GM12878 (cell line): ENCODE measurements around the gene UBE2E2. TPM values are rescaled to one million over a fixed set of nuclear protein-coding genes. Genes with fewer than 3 reads are reported as not detected.

ENCODE experiments used
- ATAC-seq: fragments of 200-7000 bp; cut with Tn5 transposase; 3 replicates; pipeline ENCODE4 v1.9.1; 2020; ENCODE audit warnings: mild to moderate bottlenecking, moderate library complexity
- BruUV-seq: library from RNA; stranded (reverse); fragments of 400-500 nt; replicated peaks from 2 replicates; lab custom pipeline; 2021; lab: Mats Ljungman, UMichigan
- CTCF ChIA-PET: fragments of 300-600 bp; sonication (Branson Sonifier 250); formaldehyde crosslinking; extraction: SDS; loops from one replicate; lab custom pipeline; 2021; ENCODE audit warnings: inconsistent platforms; lab: Yijun Ruan, JAX
- POLR2A ChIA-PET: fragments of 350-600 bp; formaldehyde crosslinking; extraction: SDS; loops from one replicate; lab custom pipeline; 2021; ENCODE audit warnings: inconsistent platforms; lab: Charles Lee
- RAD21 ChIA-PET: fragments of 300-600 bp; sonication (Branson Sonifier 250); formaldehyde crosslinking; loops from one replicate; lab custom pipeline; 2023; ENCODE audit warnings: antibody characterized with exemption; ENCODE audit not compliant: unreplicated experiment; lab: Charles Lee
- SMC1A ChIA-PET: fragments of 300-600 bp; sonication (Branson Sonifier 250); formaldehyde crosslinking; loops from one replicate; lab custom pipeline; 2023; ENCODE audit not compliant: unreplicated experiment, uncharacterized antibody; lab: Charles Lee
- DNase-seq: peaks from one replicate; pipeline ENCODE4 v3.0.0-alpha.2; 2011; ENCODE audit warnings: low read depth, low spot score
- FAIRE-seq: peaks from 3 replicates; lab custom pipeline; 2011; peaks lifted over from hg19 to GRCh38; lab: Jason Lieb, UNC
- H2AFZ ChIP-seq: 2 replicates; pipeline ENCODE4 v1.6.0; 2011; ENCODE audit warnings: low read depth, low read length, control low read depth; ENCODE audit not compliant: control insufficient read depth
- H3K27ac ChIP-seq: 2 replicates; pipeline ENCODE4 v1.5.1; 2011; ENCODE audit warnings: control low read depth; ENCODE audit not compliant: control insufficient read depth, insufficient read depth
- H3K27me3 ChIP-seq, 2 experiments: replicated peaks in 1 of 2; 2 replicates each; pipeline versions ENCODE4 v1.6.0 to v1.6.1; 2011; ENCODE audit warnings: low read length in 1 of 2; ENCODE audit not compliant: control insufficient read depth in 2 of 2, insufficient read depth in 2 of 2
- H3K36me3 ChIP-seq, 2 experiments: 2 replicates each; pipeline ENCODE4 v1.5.1; 2011; ENCODE audit warnings: low read length in 1 of 2; ENCODE audit not compliant: control insufficient read depth in 2 of 2, insufficient read depth in 2 of 2
- H3K4me1 ChIP-seq: 2 replicates; pipeline ENCODE4 v1.6.1; 2011; ENCODE audit warnings: mild to moderate bottlenecking, low read length, moderate library complexity, mixed read lengths; ENCODE audit not compliant: control insufficient read depth, insufficient read depth
- H3K4me2 ChIP-seq: 2 replicates; pipeline ENCODE4 v1.6.0; 2011; ENCODE audit warnings: control low read depth; ENCODE audit not compliant: control insufficient read depth, insufficient read depth
- H3K4me3 ChIP-seq: fragments of 200-600 bp; sonication (generic); 2 replicates; pipeline ENCODE4 v1.5.1; 2016
- H3K79me2 ChIP-seq: 2 replicates; pipeline ENCODE4 v1.6.0; 2011; ENCODE audit warnings: low read length; ENCODE audit not compliant: control insufficient read depth, insufficient read depth
- H3K9ac ChIP-seq: 2 replicates; pipeline ENCODE4 v1.8.0; 2011; ENCODE audit warnings: low read length, control low read depth, mixed read lengths; ENCODE audit not compliant: control insufficient read depth, insufficient read depth
- H3K9me3 ChIP-seq: replicated peaks from 3 replicates; pipeline ENCODE4 v1.5.1; 2011; ENCODE audit warnings: mild to moderate bottlenecking, low read length; ENCODE audit not compliant: control insufficient read depth, insufficient read depth
- H4K20me1 ChIP-seq: 2 replicates; pipeline ENCODE4 v1.6.0; 2011; ENCODE audit not compliant: control insufficient read depth, insufficient read depth
- ASH2L ChIP-seq: fragments of 300-600, 200-600 bp; sonication (generic); IDR thresholded peaks from 2 replicates; pipeline ENCODE4 v1.6.1; 2017; ENCODE audit warnings: low read depth, mild to moderate bottlenecking, borderline replicate concordance
- BMI1 ChIP-seq: fragments of 450-650 bp; IDR thresholded peaks from 2 replicates; pipeline ENCODE4 v1.6.1; 2016; ENCODE audit warnings: mild to moderate bottlenecking, moderate library complexity, borderline replicate concordance
- FOXK2 ChIP-seq: fragments of 450-650 bp; IDR thresholded peaks from 2 replicates; pipeline ENCODE4 v1.6.1; 2017; ENCODE audit warnings: mild to moderate bottlenecking, moderate library complexity
- LARP7 ChIP-seq: fragments of 450-650 bp; IDR thresholded peaks from 2 replicates; pipeline ENCODE4 v1.6.1; 2017; ENCODE audit warnings: mild to moderate bottlenecking
- NFYA ChIP-seq: IDR thresholded peaks from 2 replicates; pipeline ENCODE4 v1.6.1; 2011; ENCODE audit warnings: low read depth, mild to moderate bottlenecking, low read length, improper control_type of control experiment, borderline replicate concordance
- SMARCA5 ChIP-seq: fragments of 450-650 bp; IDR thresholded peaks from 2 replicates; pipeline ENCODE4 v1.6.1; 2017; ENCODE audit warnings: mild to moderate bottlenecking
- SPI1 ChIP-seq: IDR thresholded peaks from 2 replicates; pipeline ENCODE4 v1.6.1; 2011; ENCODE audit warnings: low read depth, mild to moderate bottlenecking, low read length, moderate library complexity, borderline replicate concordance; ENCODE audit not compliant: insufficient read depth
- SRF ChIP-seq, 2 experiments: IDR thresholded peaks; 2 replicates each; pipeline ENCODE4 v1.6.1; 2011; ENCODE audit warnings: low read depth in 2 of 2, low read length in 2 of 2, mild to moderate bottlenecking in 1 of 2, moderate library complexity in 1 of 2
- ZNF24 ChIP-seq: fragments of 450-650 bp; IDR thresholded peaks from 2 replicates; pipeline ENCODE4 v1.6.1; 2017; ENCODE audit warnings: antibody characterized with exemption, mild to moderate bottlenecking
- in situ Hi-C: fragments of 300-500 bp; cut with MboI; formaldehyde crosslinking; loops from 9 replicates; pipeline ENCODE4 v1.14.3; 2018; ENCODE audit warnings: mixed read lengths
- intact Hi-C: fragments of 100-400 bp; cut with micrococcal nuclease; formaldehyde crosslinking; loops from one replicate; pipeline ENCODE4 v1.14.2; 2022; ENCODE audit not compliant: unreplicated experiment
- polyA plus RNA-seq, 11 experiments: library from polyadenylated mRNA; depleted of rRNA in 4 of 11; unstranded in 6 of 11; stranded (reverse) in 5 of 11; fragments of >200 nt; fragmentation: Nextera tagmentation in 4 of 11; fragmentation: Illumina TruSeq in 1 of 11; extraction: Ambion mirVana in 4 of 11; extraction: Trizol in 1 of 11; gene quantifications; 1 replicate in 1 of 11; 2 replicates in 10 of 11; pipeline versions ENCODE4 v1.2.1 to v1.2.3, GENCODE V29; 2011 to 2016; ENCODE audit warnings: inconsistent platforms in 2 of 11, missing spikeins in 2 of 11, low read depth in 1 of 11
- total RNA-seq, 4 experiments: library from RNA; depleted of rRNA in 3 of 4; stranded (reverse); fragments of >200 nt in 3 of 4; fragmentation: Illumina TruSeq in 1 of 4; extraction: Trizol in 1 of 4; gene quantifications; 2 replicates each; pipeline versions ENCODE4 v1.2.1 to v1.2.3, GENCODE V29; 2013 to 2021

UBE2E2 gene
- total and polyA plus RNA-seq, 10 of the 15 experiments (the other 5 are each of a cell fraction or from before 2014, with no cell fraction given): 8.7 to 71.0 (median 36.4) TPM

DNA sequence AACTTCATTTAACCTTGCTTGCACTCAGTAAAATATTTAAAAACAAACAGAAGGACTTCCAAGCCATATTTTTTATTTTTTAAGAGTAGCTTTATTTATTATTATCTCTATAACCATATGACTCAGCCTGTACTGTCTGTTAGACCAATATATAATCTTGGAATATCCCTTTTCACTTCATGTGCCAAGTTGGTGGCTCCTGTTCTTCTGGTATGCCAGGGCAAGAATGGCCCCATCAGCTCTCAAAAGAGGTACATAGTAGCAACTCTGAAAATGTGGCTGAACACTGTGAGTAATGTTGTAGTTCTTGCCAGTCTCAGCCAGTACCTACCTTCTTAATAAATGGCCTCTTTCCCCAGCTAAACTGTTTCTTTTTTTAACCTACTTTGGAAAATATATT lies 345.6 kb downstream of the UBE2E2 start:
- ATAC-seq (no peak), DNase-seq (no peak), FAIRE-seq (no peak)
- no TSS peak for BruUV-seq
- ChIA-PET POLR2A (interaction anchor here (1.0 to 1.8 kb wide), 3 partner anchors 23 to 42 kb away, joined by 3 to 5 read pairs (median 4); no protein-coding TSS in a partner anchor), CTCF (interaction anchor here (1.7 to 2.0 kb wide), 3 partner anchors 9 to 63 kb away, joined by 3 to 6 read pairs (median 5); no protein-coding TSS in a partner anchor), SMC1A (interaction anchor here (0.7 to 3.3 kb wide), 12 partner anchors 8 to 101 kb away, joined by 3 to 16 read pairs (median 4); no protein-coding TSS in a partner anchor), RAD21 (interaction anchor here (0.5 to 1.7 kb wide), 6 partner anchors 25 to 212 kb away, joined by 3 to 7 read pairs (median 4); no protein-coding TSS in a partner anchor)
- Histone ChIP-seq H3K36me3 (no peaks in the 10 kb centered on the region), H3K9me3 (no peaks in the 10 kb centered on the region), H3K79me2 (no peaks in the 10 kb centered on the region), H3K27ac (no peak overlapping the region), H3K4me2 (no peak overlapping the region), H3K4me3 (no peak overlapping the region), H4K20me1 (no peaks in the 10 kb centered on the region), H2AFZ (no peak overlapping the region), H3K27me3 (no peaks in the 10 kb centered on the region), H3K9ac (no peak overlapping the region), H3K4me1 (peaks cover 11% of the 10 kb centered on the region)
- in situ Hi-C loops: no loop called here
- TF ChIP-seq ZNF24: no peak
- TF ChIP-seq NFYA: no peak
- TF ChIP-seq SMARCA5: no peak
- no peak for TF ChIP-seq SRF (IDR thresholded peaks at IDR 0.05; ENCODE audit: low read depth in 2 of 2, low read length in 2 of 2)
- TF ChIP-seq SPI1: no peak
- TF ChIP-seq ASH2L: no peak
- no peak for TF ChIP-seq LARP7
- no peak for TF ChIP-seq FOXK2
- TF ChIP-seq BMI1: no peak
- intact Hi-C loops: no loop called here
